PFSK-1 (cell line): ENCODE results near the gene DOCK1.

ENCODE experiments used
- FOXP2 ChIP-seq: optimal IDR thresholded peaks from 2 replicates; pipeline ENCODE3; 2011; ENCODE audit warnings: borderline replicate concordance, control low read depth, inconsistent platforms; ENCODE audit not compliant: insufficient read depth; ENCODE audit errors: extremely low read length, extremely low read depth
- POLR2AphosphoS5 ChIP-seq: IDR thresholded peaks from 2 replicates; pipeline ENCODE4 v1.6.1; 2012; ENCODE audit warnings: low read depth, mild to moderate bottlenecking, control low read depth, low read length, moderate library complexity
- SIN3A ChIP-seq: IDR thresholded peaks from 2 replicates; pipeline ENCODE4 v1.6.1; 2012; ENCODE audit warnings: mild to moderate bottlenecking, low read length, moderate library complexity, borderline replicate concordance; ENCODE audit not compliant: insufficient read depth
- TAF1 ChIP-seq: IDR thresholded peaks from 2 replicates; pipeline ENCODE4 v1.6.1; 2012; ENCODE audit warnings: low read length, control low read depth, borderline replicate concordance; ENCODE audit not compliant: insufficient read depth
- TF ChIP-seq, protein P1 (sequence below), 2 experiments: IDR thresholded peaks; 2 replicates each; pipeline versions ENCODE4 v1.6.1 to v1.8.0; 2011 to 2012; ENCODE audit warnings: low read depth in 2 of 2, low read length in 2 of 2, control low read depth in 1 of 2, inconsistent platforms in 1 of 2, mild to moderate bottlenecking in 1 of 2, moderate library complexity in 1 of 2; ENCODE audit not compliant: insufficient read depth in 1 of 2

Gene DOCK1

DNA sequence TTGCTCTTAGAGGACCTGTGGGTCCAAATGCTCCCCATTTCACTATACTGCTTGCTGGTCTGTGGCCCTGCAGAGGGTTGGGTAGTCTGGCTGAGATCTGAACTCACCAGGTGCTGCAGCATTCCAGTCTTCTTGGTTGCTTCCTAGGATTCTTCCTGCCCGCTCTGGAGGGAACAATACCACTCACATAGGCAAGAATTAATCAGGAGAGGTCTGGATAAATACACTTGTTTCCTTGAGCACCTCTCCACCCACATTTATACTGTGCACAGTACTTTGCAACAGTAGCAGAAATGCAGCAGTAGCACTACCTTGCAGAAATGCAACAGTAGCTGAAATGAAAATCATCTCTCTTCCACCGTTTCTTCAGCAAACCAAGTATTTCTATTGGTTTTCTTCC, 165.9 kb downstream of the DOCK1 start:
- TF ChIP-seq TAF1 (no peak), POLR2AphosphoS5 (no peak), FOXP2 (no peak), SIN3A (no peak)
- TF ChIP-seq, protein P1, sequence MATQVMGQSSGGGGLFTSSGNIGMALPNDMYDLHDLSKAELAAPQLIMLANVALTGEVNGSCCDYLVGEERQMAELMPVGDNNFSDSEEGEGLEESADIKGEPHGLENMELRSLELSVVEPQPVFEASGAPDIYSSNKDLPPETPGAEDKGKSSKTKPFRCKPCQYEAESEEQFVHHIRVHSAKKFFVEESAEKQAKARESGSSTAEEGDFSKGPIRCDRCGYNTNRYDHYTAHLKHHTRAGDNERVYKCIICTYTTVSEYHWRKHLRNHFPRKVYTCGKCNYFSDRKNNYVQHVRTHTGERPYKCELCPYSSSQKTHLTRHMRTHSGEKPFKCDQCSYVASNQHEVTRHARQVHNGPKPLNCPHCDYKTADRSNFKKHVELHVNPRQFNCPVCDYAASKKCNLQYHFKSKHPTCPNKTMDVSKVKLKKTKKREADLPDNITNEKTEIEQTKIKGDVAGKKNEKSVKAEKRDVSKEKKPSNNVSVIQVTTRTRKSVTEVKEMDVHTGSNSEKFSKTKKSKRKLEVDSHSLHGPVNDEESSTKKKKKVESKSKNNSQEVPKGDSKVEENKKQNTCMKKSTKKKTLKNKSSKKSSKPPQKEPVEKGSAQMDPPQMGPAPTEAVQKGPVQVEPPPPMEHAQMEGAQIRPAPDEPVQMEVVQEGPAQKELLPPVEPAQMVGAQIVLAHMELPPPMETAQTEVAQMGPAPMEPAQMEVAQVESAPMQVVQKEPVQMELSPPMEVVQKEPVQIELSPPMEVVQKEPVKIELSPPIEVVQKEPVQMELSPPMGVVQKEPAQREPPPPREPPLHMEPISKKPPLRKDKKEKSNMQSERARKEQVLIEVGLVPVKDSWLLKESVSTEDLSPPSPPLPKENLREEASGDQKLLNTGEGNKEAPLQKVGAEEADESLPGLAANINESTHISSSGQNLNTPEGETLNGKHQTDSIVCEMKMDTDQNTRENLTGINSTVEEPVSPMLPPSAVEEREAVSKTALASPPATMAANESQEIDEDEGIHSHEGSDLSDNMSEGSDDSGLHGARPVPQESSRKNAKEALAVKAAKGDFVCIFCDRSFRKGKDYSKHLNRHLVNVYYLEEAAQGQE (IDR thresholded peaks at IDR 0.05; ENCODE audit: insufficient read depth in 1 of 2, low read depth in 2 of 2, low read length in 2 of 2): no peak

DNA sequence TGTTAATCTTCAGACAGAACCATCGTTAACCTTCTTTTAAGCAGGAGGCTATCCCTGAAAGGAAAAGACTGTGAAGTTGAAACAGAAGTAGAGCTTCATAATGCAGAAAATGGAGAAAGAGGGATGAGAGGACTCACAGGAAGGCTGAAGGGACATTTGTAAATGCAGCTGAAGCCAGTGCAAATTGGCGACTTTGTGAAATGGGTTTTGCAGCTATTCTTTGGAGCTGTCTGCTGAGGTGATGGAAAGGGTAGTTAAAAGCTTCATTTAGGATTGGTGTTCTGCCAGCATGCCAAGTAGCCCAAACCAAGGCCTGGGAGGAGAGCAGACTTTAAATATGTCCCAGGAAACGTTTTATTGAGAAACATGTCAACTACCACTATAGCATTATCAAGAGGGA, 168.4 kb downstream of the DOCK1 start:
- TF ChIP-seq FOXP2: no peak
- TF ChIP-seq, protein P1 (IDR thresholded peaks at IDR 0.05; ENCODE audit: insufficient read depth in 1 of 2, low read depth in 2 of 2, low read length in 2 of 2): no peak
- TF ChIP-seq POLR2AphosphoS5: no peak
- TF ChIP-seq TAF1: no peak
- TF ChIP-seq SIN3A: no peak

DNA sequence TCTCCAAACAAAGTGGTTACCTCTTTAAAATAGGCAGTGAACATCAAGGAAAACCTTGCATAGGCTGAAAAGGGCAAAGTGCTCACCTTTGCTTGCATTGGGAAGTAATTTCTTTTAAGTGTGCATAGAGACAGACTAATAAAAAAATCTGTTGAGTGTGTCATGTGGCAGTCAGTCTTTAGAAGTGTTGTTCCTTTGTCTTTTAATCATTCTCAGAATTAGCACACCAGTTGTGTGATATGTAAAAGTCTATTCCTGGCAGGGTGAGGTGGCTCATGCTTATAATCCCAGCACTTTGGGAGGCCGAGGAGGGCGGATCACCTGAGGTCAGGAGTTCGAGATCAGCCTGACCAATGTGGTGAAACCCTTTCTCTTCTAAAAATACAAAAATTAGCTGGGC, 174.2 kb downstream of the DOCK1 start:
- TF ChIP-seq, protein P1 (IDR thresholded peaks at IDR 0.05; ENCODE audit: insufficient read depth in 1 of 2, low read depth in 2 of 2, low read length in 2 of 2): no peak
- TF ChIP-seq POLR2AphosphoS5 (no peak), TAF1 (no peak), FOXP2 (no peak), SIN3A (no peak)

DNA sequence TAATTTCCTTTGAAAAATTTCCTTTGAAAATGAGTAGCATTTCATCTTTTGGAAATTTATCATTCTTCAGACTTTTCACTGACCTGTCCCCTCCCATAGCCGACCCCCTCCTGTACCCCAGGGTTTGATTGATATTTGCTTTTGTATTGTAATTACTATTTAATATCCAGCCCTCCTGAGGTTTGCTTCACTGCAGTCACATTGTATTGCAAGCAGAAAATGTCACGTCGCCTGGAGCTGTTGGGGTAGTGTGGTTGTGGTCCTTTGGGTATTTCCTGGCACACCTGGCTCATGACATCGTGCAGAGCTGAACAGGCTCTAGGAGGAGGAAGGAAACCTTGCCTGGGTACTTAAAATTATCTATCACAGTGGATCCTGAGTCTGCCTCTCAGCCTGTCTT, 175.1 kb downstream of the DOCK1 start:
- TF ChIP-seq POLR2AphosphoS5 (no peak), FOXP2 (no peak), SIN3A (no peak)
- TF ChIP-seq, protein P1 (IDR thresholded peaks at IDR 0.05; ENCODE audit: insufficient read depth in 1 of 2, low read depth in 2 of 2, low read length in 2 of 2): no peak

DNA sequence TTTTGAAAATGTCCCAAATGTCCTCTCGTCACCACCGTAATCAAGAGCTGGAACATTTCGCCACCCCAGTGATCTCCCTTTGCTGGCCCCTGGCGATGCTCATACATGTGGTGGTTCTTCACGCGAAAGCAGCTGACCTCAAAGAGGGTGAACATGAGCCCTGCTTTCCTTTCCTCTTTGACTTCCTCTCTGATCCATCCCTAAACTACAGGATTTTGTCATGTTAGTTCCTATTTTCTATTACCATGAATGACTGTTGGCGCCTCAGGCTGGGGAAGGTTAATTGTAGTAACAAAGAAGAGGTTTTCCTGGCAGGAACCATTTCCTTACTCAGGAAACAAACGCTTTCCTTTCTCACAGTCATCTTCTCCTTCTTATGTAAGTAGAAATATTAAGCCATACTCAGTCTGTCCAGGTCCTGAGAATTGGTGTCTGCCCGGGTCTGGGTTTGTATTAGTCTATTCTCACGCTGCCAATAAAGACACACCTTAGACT, 176.7 kb downstream of the DOCK1 start:
- TF ChIP-seq, protein P1 (IDR thresholded peaks at IDR 0.05; ENCODE audit: insufficient read depth in 1 of 2, low read depth in 2 of 2, low read length in 2 of 2): no peak
- TF ChIP-seq FOXP2 (no peak), TAF1 (no peak), SIN3A (no peak), POLR2AphosphoS5 (no peak)
